Hepatocyte (in vitro differentiated cells): ENCODE results near the gene PPP5C. TPM values are rescaled to one million over a fixed set of nuclear protein-coding genes. Genes with fewer than 3 reads are reported as not detected.

Source experiments
- DNase-seq: peaks from one replicate; pipeline ENCODE4 v3.0.0-alpha.2; 2016; ENCODE audit warnings: low spot score
- H2AFZ ChIP-seq: fragments of 200-600 bp; sonication (generic); 2 replicates; pipeline ENCODE4 v1.6.0; 2016; ENCODE audit warnings: antibody characterized with exemption, mild to moderate bottlenecking
- H3K27ac ChIP-seq: fragments of 200-600 bp; sonication (generic); 2 replicates; pipeline ENCODE4 v1.5.1; 2016; ENCODE audit warnings: mild to moderate bottlenecking
- H3K27me3 ChIP-seq: fragments of 200-600 bp; sonication (generic); 2 replicates; pipeline ENCODE4 v1.6.1; 2016
- H3K36me3 ChIP-seq: fragments of 200-600 bp; sonication (generic); replicated peaks from 2 replicates; pipeline ENCODE4 v1.5.1; 2016; ENCODE audit warnings: low read depth; ENCODE audit not compliant: insufficient read depth
- H3K4me1 ChIP-seq: fragments of 200-600 bp; sonication (generic); 2 replicates; pipeline ENCODE4 v1.5.1; 2016; ENCODE audit warnings: mild to moderate bottlenecking, moderate library complexity; ENCODE audit not compliant: insufficient read depth
- H3K4me2 ChIP-seq: fragments of 200-600 bp; sonication (generic); 2 replicates; pipeline ENCODE4 v1.6.0; 2016
- H3K4me3 ChIP-seq: fragments of 200-600 bp; sonication (generic); 2 replicates; pipeline ENCODE4 v1.5.1; 2016; ENCODE audit warnings: mild to moderate bottlenecking
- H3K79me2 ChIP-seq: fragments of 200-600 bp; sonication (generic); 2 replicates; pipeline ENCODE4 v1.6.0; 2017; ENCODE audit warnings: mild to moderate bottlenecking
- H3K9me2 ChIP-seq: fragments of 200-600 bp; sonication (generic); replicated peaks from 2 replicates; pipeline ENCODE4 v1.6.0; 2017; ENCODE audit warnings: mild to moderate bottlenecking; ENCODE audit not compliant: insufficient read depth
- H3K9me3 ChIP-seq: fragments of 200-600 bp; sonication (generic); 2 replicates; pipeline ENCODE4 v1.5.1; 2016; ENCODE audit warnings: low read depth, mild to moderate bottlenecking
- H4K20me1 ChIP-seq: fragments of 200-600 bp; sonication (generic); 2 replicates; pipeline ENCODE4 v1.6.0; 2016; ENCODE audit warnings: mild to moderate bottlenecking; ENCODE audit not compliant: insufficient read depth, poor library complexity, severe bottlenecking
- EZH2 ChIP-seq: fragments of 200-600 bp; sonication (generic); IDR thresholded peaks from 2 replicates; pipeline ENCODE4 v1.6.1; 2016; ENCODE audit warnings: antibody characterized with exemption, mild to moderate bottlenecking, borderline replicate concordance
- EZH2phosphoT487 ChIP-seq: fragments of 200-600 bp; sonication (generic); IDR thresholded peaks from one replicate; pipeline ENCODE4 v1.6.1; 2018; ENCODE audit warnings: antibody characterized with exemption, mild to moderate bottlenecking, low read depth, moderate library complexity; ENCODE audit not compliant: unreplicated experiment, severe bottlenecking
- WGBS: methylation state at CpG from one replicate; pipeline ENCODE4 v1.1.6; 2016; ENCODE audit warnings: low lambda C conversion rate; ENCODE audit errors: missing lambda C conversion rate; 5-methylcytosine and 5-hydroxymethylcytosine counted together
- polyA plus RNA-seq: library from polyadenylated mRNA; unstranded; fragments of >200 nt; fragmentation: Nextera tagmentation; extraction: Ambion mirVana; gene quantifications from 2 replicates; pipeline ENCODE4 v1.2.1, GENCODE V29; 2016
- total RNA-seq: library from RNA; depleted of rRNA; stranded (reverse); fragments of >200 nt; gene quantifications from 2 replicates; pipeline ENCODE4 v1.2.3, GENCODE V29; 2014
- TF ChIP-seq, protein P1 (sequence below): fragments of 200-600 bp; sonication (generic); IDR thresholded peaks from 2 replicates; pipeline ENCODE4 v1.5.1; 2016; ENCODE audit warnings: antibody characterized with exemption, mild to moderate bottlenecking; ENCODE audit not compliant: poor library complexity

PPP5C gene
- total and polyA plus RNA-seq, 2 experiments from 2014 or later = 51.2 to 68.8 TPM

DNA sequence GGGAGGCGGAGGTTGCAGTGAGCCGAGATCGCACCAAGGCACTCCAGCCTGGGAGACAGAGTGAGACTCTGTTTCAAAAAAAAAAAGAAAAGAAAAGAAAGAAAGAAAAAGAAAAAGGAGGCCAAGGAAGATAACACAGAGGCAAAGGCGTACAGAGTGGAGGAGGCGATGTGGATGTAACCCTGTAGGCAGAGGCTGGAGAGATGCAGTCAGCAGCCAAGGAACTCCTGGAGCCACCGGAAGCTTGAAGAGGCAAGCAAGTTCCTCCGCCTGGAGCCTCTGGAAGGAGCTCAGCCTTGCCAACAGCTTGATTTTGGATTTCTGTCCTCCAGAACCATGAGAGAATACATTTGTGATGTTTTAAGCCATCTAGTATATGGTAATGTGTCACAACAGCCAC lies 73.2 kb downstream of the PPP5C start:
- H3K4me3 ChIP-seq = no peak overlapping the region
- H3K4me1 ChIP-seq = peaks cover 17% of the 10 kb centered on the region
- no peaks in the 10 kb centered on the region for H3K36me3 ChIP-seq
- no peaks in the 10 kb centered on the region for H3K9me3 ChIP-seq
- no peak overlapping the region for H3K4me2 ChIP-seq
- no peak overlapping the region for H2AFZ ChIP-seq
- H4K20me1 ChIP-seq = no peaks in the 10 kb centered on the region
- TF ChIP-seq EZH2 (no peak), EZH2phosphoT487 (no peak)
- TF ChIP-seq, protein P1, sequence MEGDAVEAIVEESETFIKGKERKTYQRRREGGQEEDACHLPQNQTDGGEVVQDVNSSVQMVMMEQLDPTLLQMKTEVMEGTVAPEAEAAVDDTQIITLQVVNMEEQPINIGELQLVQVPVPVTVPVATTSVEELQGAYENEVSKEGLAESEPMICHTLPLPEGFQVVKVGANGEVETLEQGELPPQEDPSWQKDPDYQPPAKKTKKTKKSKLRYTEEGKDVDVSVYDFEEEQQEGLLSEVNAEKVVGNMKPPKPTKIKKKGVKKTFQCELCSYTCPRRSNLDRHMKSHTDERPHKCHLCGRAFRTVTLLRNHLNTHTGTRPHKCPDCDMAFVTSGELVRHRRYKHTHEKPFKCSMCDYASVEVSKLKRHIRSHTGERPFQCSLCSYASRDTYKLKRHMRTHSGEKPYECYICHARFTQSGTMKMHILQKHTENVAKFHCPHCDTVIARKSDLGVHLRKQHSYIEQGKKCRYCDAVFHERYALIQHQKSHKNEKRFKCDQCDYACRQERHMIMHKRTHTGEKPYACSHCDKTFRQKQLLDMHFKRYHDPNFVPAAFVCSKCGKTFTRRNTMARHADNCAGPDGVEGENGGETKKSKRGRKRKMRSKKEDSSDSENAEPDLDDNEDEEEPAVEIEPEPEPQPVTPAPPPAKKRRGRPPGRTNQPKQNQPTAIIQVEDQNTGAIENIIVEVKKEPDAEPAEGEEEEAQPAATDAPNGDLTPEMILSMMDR = no peak
- no peaks in the 10 kb centered on the region for H3K27me3 ChIP-seq
- WGBS = 94% methylated on average over 7 of the region's 7 CpGs
- H3K27ac ChIP-seq = no peak overlapping the region
- no peak for DNase-seq
- H3K79me2 ChIP-seq = no peaks in the 10 kb centered on the region
- H3K9me2 ChIP-seq = no peaks in the 10 kb centered on the region

DNA sequence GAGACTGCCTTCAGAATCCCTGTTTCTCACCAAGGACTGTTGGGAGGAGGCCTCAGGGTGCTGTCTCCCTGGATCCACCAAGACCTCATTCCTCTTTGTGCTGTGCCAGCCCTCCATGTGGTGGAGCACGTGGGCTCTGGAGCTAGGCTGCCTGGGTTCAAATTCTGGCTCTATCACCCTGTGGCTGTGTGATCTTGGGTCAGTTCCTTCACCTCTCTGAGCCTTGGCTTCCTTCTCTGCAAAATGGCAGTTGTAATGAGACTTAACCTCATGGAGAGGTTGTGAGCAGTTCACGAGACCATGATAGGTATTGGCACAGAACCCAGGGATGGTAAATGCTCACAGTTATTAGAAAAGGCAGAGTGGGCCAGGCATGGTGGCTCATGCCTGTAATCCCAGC lies 75.5 kb downstream of the PPP5C start:
- no peak for DNase-seq
- Histone ChIP-seq H3K27ac (no peak overlapping the region), H2AFZ (no peak overlapping the region), H3K9me2 (no peaks in the 10 kb centered on the region), H3K4me3 (no peak overlapping the region), H3K4me2 (no peak overlapping the region), H3K4me1 (peaks cover 4% of the 10 kb centered on the region), H3K36me3 (no peaks in the 10 kb centered on the region), H4K20me1 (no peaks in the 10 kb centered on the region), H3K27me3 (peaks cover 4% of the 10 kb centered on the region), H3K79me2 (no peaks in the 10 kb centered on the region), H3K9me3 (no peaks in the 10 kb centered on the region)
- 92% methylated on average over 2 of the region's 2 CpGs for WGBS
- TF ChIP-seq, protein P1 = no peak
- TF ChIP-seq EZH2phosphoT487 (no peak), EZH2 (no peak)

DNA sequence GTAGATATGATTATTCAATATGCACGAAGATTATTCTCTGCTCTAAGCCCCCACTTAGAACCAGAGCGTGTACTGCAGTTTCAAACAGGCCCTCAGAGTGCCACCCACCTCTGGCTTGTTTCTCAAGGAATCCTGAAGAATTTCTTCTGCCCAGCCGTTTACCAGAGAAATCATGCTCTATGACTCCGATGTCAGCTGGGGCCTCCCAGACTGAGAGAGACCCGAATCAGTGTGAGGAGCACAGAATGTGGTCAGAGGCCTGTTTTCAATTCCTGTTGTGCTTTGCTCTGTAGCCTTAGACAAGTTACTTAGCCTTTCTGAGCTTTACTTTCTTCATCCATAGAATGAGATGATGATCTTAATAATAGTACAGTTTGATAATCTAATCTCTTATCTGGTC lies 76.3 kb downstream of the PPP5C start:
- 62% methylated on average over 5 of the region's 5 CpGs for WGBS
- Histone ChIP-seq H4K20me1 (no peaks in the 10 kb centered on the region), H3K4me1 (peaks cover 4% of the 10 kb centered on the region), H3K79me2 (no peaks in the 10 kb centered on the region), H3K36me3 (no peaks in the 10 kb centered on the region), H2AFZ (no peak overlapping the region), H3K4me2 (no peak overlapping the region), H3K4me3 (no peak overlapping the region), H3K27me3 (peaks cover 12% of the 10 kb centered on the region), H3K9me3 (no peaks in the 10 kb centered on the region), H3K27ac (no peak overlapping the region), H3K9me2 (no peaks in the 10 kb centered on the region)
- no peak for DNase-seq
- no peak for TF ChIP-seq EZH2phosphoT487

DNA sequence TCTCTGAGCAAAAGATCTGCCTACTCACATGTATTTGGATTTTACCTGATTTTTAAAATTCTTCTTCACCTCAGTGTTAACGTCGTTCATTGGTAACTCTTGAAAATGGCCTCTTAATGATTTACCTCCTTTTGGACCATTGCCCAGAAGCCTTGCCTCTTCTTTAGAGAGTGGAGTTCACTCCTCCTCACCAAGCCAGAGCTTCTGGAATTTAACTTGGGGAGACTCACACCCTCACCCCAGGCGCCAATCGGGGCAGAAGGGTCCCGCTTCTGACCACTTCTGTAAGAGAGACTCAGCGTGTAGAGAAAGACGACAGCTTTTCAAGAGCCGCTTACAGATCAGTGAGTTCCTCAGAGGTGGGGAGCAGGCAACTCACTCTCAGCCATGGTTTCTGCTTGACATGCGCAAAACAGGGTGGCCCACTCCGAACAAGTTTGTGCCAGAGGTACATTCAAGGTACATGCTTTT lies 79.2 kb downstream of the PPP5C start:
- no peaks in the 10 kb centered on the region for H3K9me3 ChIP-seq
- peaks cover 22% of the 10 kb centered on the region for H3K27me3 ChIP-seq
- 25% methylated on average over 10 of the region's 10 CpGs for WGBS
- peak overlapping the region; percentile 56 for H2AFZ ChIP-seq
- peak overlapping the region; percentile 47 for H3K27ac ChIP-seq
- peak overlapping the region; percentile 83 for H3K4me2 ChIP-seq
- H3K36me3 ChIP-seq = no peaks in the 10 kb centered on the region
- H3K4me3 ChIP-seq = peak overlapping the region; percentile 16
- DNase-seq = peak; percentile 62
- H3K9me2 ChIP-seq = no peaks in the 10 kb centered on the region
- H4K20me1 ChIP-seq = no peaks in the 10 kb centered on the region
- H3K4me1 ChIP-seq = peaks cover 4% of the 10 kb centered on the region
- H3K79me2 ChIP-seq = no peaks in the 10 kb centered on the region
- TF ChIP-seq EZH2phosphoT487 = no peak
- TF ChIP-seq, protein P1 = no peak
- TF ChIP-seq EZH2 = no peak
